HCT116 (cell line): ENCODE data around the gene FOXK2.
"Not testable (repeated sequence)": the region's sequence is repeated elsewhere in the genome, so short reads cannot be mapped to it uniquely, and the experiment has no call there.

ENCODE experiments used
- CBX3 ChIP-seq: IDR thresholded peaks from 2 replicates; pipeline ENCODE4 v1.6.1; 2012; ENCODE audit warnings: low read depth
- CTCF ChIP-seq, 3 experiments: fragments of 200-600 bp in 1 of 3; sonication (generic) in 1 of 3; IDR thresholded peaks in 2 of 3; conservative IDR thresholded peaks in 1 of 3; 2 replicates each; pipeline ENCODE4 v1.5.1; 2012 to 2017; ENCODE audit warnings: low read depth in 2 of 3, low read length in 2 of 3, antibody characterized with exemption in 1 of 3, borderline replicate concordance in 1 of 3, control low read depth in 1 of 3, mild to moderate bottlenecking in 1 of 3, mixed read lengths in 1 of 3, mixed run types in 1 of 3, moderate library complexity in 1 of 3; ENCODE audit not compliant: insufficient read depth in 1 of 3
- EZH2 ChIP-seq: fragments of 200-600 bp; sonication (generic); IDR thresholded peaks from 2 replicates; pipeline ENCODE4 v1.6.1; 2017; ENCODE audit warnings: antibody characterized with exemption, mixed run types
- POLR2A ChIP-seq: IDR thresholded peaks from 2 replicates; pipeline ENCODE4 v1.7.0; 2011; ENCODE audit warnings: borderline replicate concordance; ENCODE audit not compliant: insufficient read depth, insufficient read length; ENCODE audit errors: extremely low read depth
- POLR2AphosphoS5 ChIP-seq: IDR thresholded peaks from 2 replicates; pipeline ENCODE4 v1.6.1; 2011; ENCODE audit warnings: mild to moderate bottlenecking, low read depth, low read length, moderate library complexity
- RAD21 ChIP-seq: IDR thresholded peaks from 2 replicates; pipeline ENCODE4 v1.6.1; 2012; ENCODE audit warnings: low read depth, mild to moderate bottlenecking
- SIN3A ChIP-seq: IDR thresholded peaks from 2 replicates; pipeline ENCODE4 v1.6.1; 2012; ENCODE audit warnings: low read depth
- SP1 ChIP-seq: IDR thresholded peaks from 2 replicates; pipeline ENCODE4 v1.6.1; 2012; ENCODE audit warnings: low read depth
- ZBTB33 ChIP-seq: IDR thresholded peaks from 2 replicates; pipeline ENCODE4 v1.6.1; 2011; ENCODE audit warnings: mild to moderate bottlenecking, low read length, moderate library complexity; ENCODE audit not compliant: insufficient replicate concordance; ENCODE audit errors: extremely low read depth

GRCh38 chr17:82579969-82580368, 60.4 kb downstream of the FOXK2 start:
- not testable (repeated sequence) for TF ChIP-seq CTCF (IDR thresholded peaks at IDR 0.05 in 2 of 3, conservative IDR thresholded peaks at IDR 0.05 in 1 of 3; ENCODE audit: borderline replicate concordance in 1 of 3, insufficient read depth in 1 of 3, low read depth in 2 of 3, low read length in 2 of 3); POLR2AphosphoS5; SP1; EZH2; SIN3A; CBX3; RAD21; POLR2A; ZBTB33
